Measurements from ENCODE around the gene PRAC2. TPM values are rescaled to one million over a fixed set of nuclear protein-coding genes. Genes with fewer than 3 reads are reported as not detected.

PRAC2 gene
- total RNA-seq, 4 donors from 2014 or later, result 4.1 TPM; not detected in 3

- no peak for TF ChIP-seq POLR2A (IDR thresholded peaks at IDR 0.05)
- TF ChIP-seq, protein P1, sequence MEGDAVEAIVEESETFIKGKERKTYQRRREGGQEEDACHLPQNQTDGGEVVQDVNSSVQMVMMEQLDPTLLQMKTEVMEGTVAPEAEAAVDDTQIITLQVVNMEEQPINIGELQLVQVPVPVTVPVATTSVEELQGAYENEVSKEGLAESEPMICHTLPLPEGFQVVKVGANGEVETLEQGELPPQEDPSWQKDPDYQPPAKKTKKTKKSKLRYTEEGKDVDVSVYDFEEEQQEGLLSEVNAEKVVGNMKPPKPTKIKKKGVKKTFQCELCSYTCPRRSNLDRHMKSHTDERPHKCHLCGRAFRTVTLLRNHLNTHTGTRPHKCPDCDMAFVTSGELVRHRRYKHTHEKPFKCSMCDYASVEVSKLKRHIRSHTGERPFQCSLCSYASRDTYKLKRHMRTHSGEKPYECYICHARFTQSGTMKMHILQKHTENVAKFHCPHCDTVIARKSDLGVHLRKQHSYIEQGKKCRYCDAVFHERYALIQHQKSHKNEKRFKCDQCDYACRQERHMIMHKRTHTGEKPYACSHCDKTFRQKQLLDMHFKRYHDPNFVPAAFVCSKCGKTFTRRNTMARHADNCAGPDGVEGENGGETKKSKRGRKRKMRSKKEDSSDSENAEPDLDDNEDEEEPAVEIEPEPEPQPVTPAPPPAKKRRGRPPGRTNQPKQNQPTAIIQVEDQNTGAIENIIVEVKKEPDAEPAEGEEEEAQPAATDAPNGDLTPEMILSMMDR (IDR thresholded peaks at IDR 0.05), result peak; percentile 74 to 84 (median 77)
- peak overlapping the region in 1 of 4 donors; percentile 45 for H3K4me3 ChIP-seq
- in situ Hi-C loops (cut with MboI; ENCODE audit: low pct_ligation_motif_present in 1 of 4, low pct_unique_long_range_greater_than_20kb in 1 of 4, low sequenced_read_pairs in 3 of 4), result no loop called here
Observed at GRCh38 chr17:48724251-48725003, 1.4 kb downstream of the PRAC2 start.

GRCh38 chr17:48725004-48725287 lies 2.0 kb downstream of the PRAC2 start:
- intact Hi-C loops (cut with DNase I; ENCODE audit: low total_unique reads), result loop anchor here (10.0 kb wide), 2 partner anchors 150 to 280 kb away; no protein-coding TSS in a partner anchor
- no peak overlapping the region for H3K27ac ChIP-seq
- DNase-seq, result no peak
- H3K4me1 ChIP-seq, result peaks cover 12 to 50% (median 41%) of the 10 kb centered on the region in 4 donors
- WGBS, 2 donors (ENCODE audit: low coverage in 1 of 2), result 3% methylated on average over 16 of the region's 16 CpGs; no CpG with 5 or more reads in 1 of the 2 donors
- H3K36me3 ChIP-seq, result no peaks in the 10 kb centered on the region
- in situ Hi-C loops (cut with MboI; ENCODE audit: low pct_ligation_motif_present in 1 of 4, low pct_unique_long_range_greater_than_20kb in 1 of 4, low sequenced_read_pairs in 3 of 4), result no loop called here
- no peaks in the 10 kb centered on the region for H3K9me3 ChIP-seq
- TF ChIP-seq, protein P1 (IDR thresholded peaks at IDR 0.05), result no peak
- TF ChIP-seq POLR2AphosphoS5 (IDR thresholded peaks at IDR 0.05) (no peak), POLR2A (IDR thresholded peaks at IDR 0.05) (no peak), EP300 (IDR thresholded peaks at IDR 0.05; ENCODE audit: low read depth) (no peak)
- H3K4me3 ChIP-seq, result peak overlapping the region in 1 of 4 donors; percentile 2
- peaks cover 100% of the 10 kb centered on the region for H3K27me3 ChIP-seq

More at GRCh38 chr17:48724251-48725003, 1.4 kb downstream of the PRAC2 start:
- 10 to 32% methylated on average over 10 to 32 of the region's 32 CpGs for WGBS, 2 donors (ENCODE audit: low coverage in 1 of 2)
- DNase-seq, result peak; percentile 92
- H3K27me3 ChIP-seq, result peaks cover 100% of the 10 kb centered on the region
- H3K27ac ChIP-seq, result peak overlapping the region in 1 of 4 donors; percentile 61
- no peaks in the 10 kb centered on the region for H3K36me3 ChIP-seq
- H3K4me1 ChIP-seq, result peaks cover 12 to 50% (median 42%) of the 10 kb centered on the region in 4 donors
- no peaks in the 10 kb centered on the region for H3K9me3 ChIP-seq
- intact Hi-C loops (cut with DNase I; ENCODE audit: low total_unique reads), result loop anchor here (10.0 kb wide), 2 partner anchors 150 to 280 kb away; no protein-coding TSS in a partner anchor

DNA sequence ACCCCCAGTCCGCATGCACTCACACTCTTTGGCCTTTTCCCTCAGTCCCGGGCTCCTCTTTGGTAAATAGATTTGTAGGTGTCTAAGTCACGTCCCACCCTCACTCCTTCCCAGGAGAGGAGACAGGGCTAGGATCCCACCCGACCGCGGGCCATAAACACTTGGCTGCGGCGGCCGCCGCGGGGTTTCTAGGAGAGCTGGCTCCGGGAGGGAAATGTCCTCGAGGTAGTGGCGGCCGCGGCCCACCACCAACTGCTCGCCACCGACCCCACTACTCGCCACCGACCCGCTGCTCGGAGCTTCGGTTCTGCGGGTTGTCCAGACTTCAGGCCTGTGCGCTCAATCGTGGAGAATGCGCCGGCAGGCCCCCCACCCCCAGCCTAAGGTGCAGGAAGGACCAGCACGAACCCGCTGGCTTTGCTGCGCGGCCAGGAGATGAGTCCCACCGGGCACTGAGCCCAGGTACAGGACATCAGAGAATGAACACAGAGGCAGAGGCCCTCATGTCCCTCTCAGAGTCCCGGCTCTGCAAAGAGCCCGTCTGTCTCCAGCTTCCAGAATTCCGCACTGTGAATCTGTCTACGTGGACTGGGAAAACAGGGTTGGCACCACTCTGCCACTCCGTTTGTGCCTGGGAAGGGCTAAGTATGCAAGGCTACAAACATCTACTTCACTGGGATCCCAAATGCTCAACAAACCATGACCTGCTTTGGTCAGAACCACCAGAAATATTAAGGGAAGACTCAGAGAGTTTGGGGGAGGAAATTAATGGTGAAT lies 2.5 kb downstream of the PRAC2 start:
- H3K4me1 ChIP-seq, result peaks cover 12 to 48% (median 41%) of the 10 kb centered on the region in 4 donors
- WGBS, 2 donors (ENCODE audit: low coverage in 1 of 2), result 0 to 11% methylated on average over 1 to 38 of the region's 38 CpGs
- H3K27me3 ChIP-seq, result peaks cover 100% of the 10 kb centered on the region
- in situ Hi-C loops (cut with MboI; ENCODE audit: low pct_ligation_motif_present in 1 of 4, low pct_unique_long_range_greater_than_20kb in 1 of 4, low sequenced_read_pairs in 3 of 4), result no loop called here
- H3K27ac ChIP-seq, result no peak overlapping the region
- no peaks in the 10 kb centered on the region for H3K36me3 ChIP-seq
- intact Hi-C loops (cut with DNase I; ENCODE audit: low total_unique reads), result loop anchor here (10.0 kb wide), 2 partner anchors 149 to 279 kb away; no protein-coding TSS in a partner anchor
- TF ChIP-seq POLR2A (IDR thresholded peaks at IDR 0.05) (no peak), EP300 (IDR thresholded peaks at IDR 0.05; ENCODE audit: low read depth) (no peak), POLR2AphosphoS5 (IDR thresholded peaks at IDR 0.05) (no peak)
- TF ChIP-seq, protein P1 (IDR thresholded peaks at IDR 0.05), result no peak
- DNase-seq, result no peak
- no peaks in the 10 kb centered on the region for H3K9me3 ChIP-seq
- H3K4me3 ChIP-seq, result no peak overlapping the region

Measured in transverse colon (tissue), 4 donors.